Measurements from ENCODE around the gene KCTD18. TPM values are rescaled to one million over a fixed set of nuclear protein-coding genes. Genes with fewer than 3 reads are reported as not detected.

Gene KCTD18
- polyA plus RNA-seq, 1 of the 3 experiments (the other 2 are of a cell fraction) = 8.0 TPM

GRCh38 chr2:200467806-200468681 lies 41.8 kb downstream of the KCTD18 start (continued):
- TF ChIP-seq GATA2 (CRISPR knock-in tag; IDR thresholded peaks at IDR 0.05) (no peak), TCF12 (IDR thresholded peaks at IDR 0.05) (no peak), NRF1 (IDR thresholded peaks at IDR 0.05; ENCODE audit: low read depth, low read length) (no peak), ELF1 (IDR thresholded peaks at IDR 0.05) (no peak), PBX3 (IDR thresholded peaks at IDR 0.05) (no peak), RFX5 (IDR thresholded peaks at IDR 0.05; ENCODE audit: low read length) (no peak), GABPA (IDR thresholded peaks at IDR 0.05; ENCODE audit: low read depth) (no peak), JUND (IDR thresholded peaks at IDR 0.05) (no peak)

GRCh38 chr2:200466425-200467418 lies 43.1 kb downstream of the KCTD18 start:
- H2AFZ ChIP-seq (ENCODE audit: low read depth) = no peak overlapping the region
- H3K4me1 ChIP-seq (ENCODE audit: control insufficient read depth in 1 of 2, insufficient read depth in 2 of 2, low read depth in 1 of 2, low read length in 1 of 2) = peaks cover 0 to 11% of the 10 kb centered on the region in 2 experiments; a peak in 1 of 4 replicates
- CTCF ChIA-PET = interaction anchor here (1.1 to 8.0 kb wide), 6 partner anchors 10 to 493 kb away, joined by 3 to 111 read pairs (median 6); no protein-coding TSS in a partner anchor
- no peak overlapping the region for H3K4me3 ChIP-seq (ENCODE audit: low read depth in 2 of 2, low read length in 1 of 2)
- H3F3A ChIP-seq (replicated peaks; ENCODE audit: insufficient read depth) = no peaks in the 10 kb centered on the region
- H3K9ac ChIP-seq = no peak overlapping the region
- H3K36me3 ChIP-seq (replicated peaks in 1 of 2; ENCODE audit: control insufficient read depth in 1 of 2, insufficient read depth in 2 of 2, low read length in 1 of 2) = peaks cover 40 to 49% of the 10 kb centered on the region in 2 experiments
- H3K9me2 ChIP-seq = no peaks in the 10 kb centered on the region
- no peak overlapping the region; a peak in 1 of 4 replicates for H3K27ac ChIP-seq (ENCODE audit: low read depth in 2 of 2, low read length in 1 of 2)
- 84% methylated on average over 12 of the region's 12 CpGs for WGBS (ENCODE audit: low lambda C conversion rate)
- no peaks in the 10 kb centered on the region for H3K9me3 ChIP-seq
- POLR2A ChIA-PET = no interaction called here
- H4K20me1 ChIP-seq (ENCODE audit: insufficient read depth) = no peaks in the 10 kb centered on the region
- no peak for DNase-seq
- no peak overlapping the region for H3K4me2 ChIP-seq
- no peaks in the 10 kb centered on the region for H3K27me3 ChIP-seq (ENCODE audit: insufficient read depth)
- H3K79me2 ChIP-seq (ENCODE audit: insufficient read depth) = no peaks in the 10 kb centered on the region
- TF ChIP-seq JUND (IDR thresholded peaks at IDR 0.05) (no peak), EP300 (IDR thresholded peaks at IDR 0.05; ENCODE audit: borderline replicate concordance in 1 of 2, low read depth in 1 of 2, low read length in 1 of 2) (no peak), NFIC (IDR thresholded peaks at IDR 0.05; ENCODE audit: borderline replicate concordance) (no peak), POLR2AphosphoS5 (IDR thresholded peaks at IDR 0.05; ENCODE audit: low read depth, low read length) (no peak), USF2 (IDR thresholded peaks at IDR 0.05; ENCODE audit: borderline replicate concordance, low read depth, low read length) (no peak), SIN3A (IDR thresholded peaks at IDR 0.05; ENCODE audit: borderline replicate concordance, low read depth, low read length) (no peak), REST (IDR thresholded peaks at IDR 0.05; ENCODE audit: low read depth, low read length) (no peak), CTCF (IDR thresholded peaks at IDR 0.05) (no peak), TAF1 (IDR thresholded peaks at IDR 0.05; ENCODE audit: borderline replicate concordance, low read depth, low read length) (no peak), FOXJ3 (CRISPR knock-in tag; IDR thresholded peaks at IDR 0.05) (no peak), FOSL2 (IDR thresholded peaks at IDR 0.05; ENCODE audit: borderline replicate concordance, low read depth) (no peak), TEAD4 (IDR thresholded peaks at IDR 0.05; ENCODE audit: borderline replicate concordance, insufficient read depth) (no peak), FOXM1 (IDR thresholded peaks at IDR 0.05; ENCODE audit: low read depth) (no peak)

Measured in SK-N-SH (cell line).